Renal cortical epithelial cell (primary cell): Measurements from ENCODE around the gene FUBP3. TPM values are rescaled to one million over a fixed set of nuclear protein-coding genes. Genes with fewer than 3 reads are reported as not detected.

ENCODE experiments used
- DNase-seq: peaks from one replicate; pipeline ENCODE4 v3.0.0-alpha.2; 2011; ENCODE audit warnings: low read depth
- total RNA-seq: library from RNA; depleted of rRNA; stranded (reverse); fragments of >200 nt; gene quantifications from 2 replicates; pipeline ENCODE4 v1.2.3, GENCODE V29; 2014

Gene FUBP3
- 37.2 and 49.9 TPM in 2 replicates for total RNA-seq

GRCh38 chr9:130578865-130579737 lies at the start of gene FUBP3:
FUBP3 (plus strand) TSS chr9:130579577; CDS start chr9:130579681, 104 bp downstream.
- peak; percentile 75 for DNase-seq

GRCh38 chr9:130530938-130531337 lies 48.4 kb upstream of the FUBP3 start:
- DNase-seq, result no peak

- DNase-seq, result no peak
These were observed 47.7 kb upstream of the FUBP3 start for GRCh38 chr9:130531670-130532069.

- no peak for DNase-seq
These were observed 46.8 kb upstream of the FUBP3 start for GRCh38 chr9:130532426-130533080.

GRCh38 chr9:130535818-130536521 lies 43.4 kb upstream of the FUBP3 start:
- DNase-seq, result no peak

- DNase-seq, result no peak
These were observed 42.7 kb upstream of the FUBP3 start for GRCh38 chr9:130536701-130537107.

- no peak for DNase-seq
These were observed 41.9 kb upstream of the FUBP3 start for GRCh38 chr9:130537346-130538050.

GRCh38 chr9:130539420-130540223 lies 39.8 kb upstream of the FUBP3 start:
- DNase-seq, result peak; percentile 54

- no peak for DNase-seq
These were observed 37.8 kb upstream of the FUBP3 start for GRCh38 chr9:130541533-130541932.

- DNase-seq, result no peak
These were observed 37.3 kb upstream of the FUBP3 start for GRCh38 chr9:130542038-130542437.

- no peak for DNase-seq
These were observed 36.7 kb upstream of the FUBP3 start for GRCh38 chr9:130542457-130543228.

- no peak for DNase-seq
These were observed 36.0 kb upstream of the FUBP3 start for GRCh38 chr9:130543368-130543767.

GRCh38 chr9:130543859-130544258 lies 35.5 kb upstream of the FUBP3 start:
- no peak for DNase-seq

- no peak for DNase-seq
These were observed 35.0 kb upstream of the FUBP3 start for GRCh38 chr9:130544364-130544763.

- no peak for DNase-seq
These were observed 31.3 kb upstream of the FUBP3 start for GRCh38 chr9:130548103-130548502.

GRCh38 chr9:130549093-130549735 lies 30.2 kb upstream of the FUBP3 start:
- no peak for DNase-seq

- no peak for DNase-seq
These were observed 24.8 kb upstream of the FUBP3 start for GRCh38 chr9:130554606-130555005.

- no peak for DNase-seq
These were observed 24.3 kb upstream of the FUBP3 start for GRCh38 chr9:130555061-130555460.

GRCh38 chr9:130555968-130556367 lies 23.4 kb upstream of the FUBP3 start:
- peak; percentile 74 for DNase-seq
